SH-SY5Y (cell line): Measurements from ENCODE around the gene CROCC2.

Experiments used
- GATA2 ChIP-seq: IDR thresholded peaks from 2 replicates; pipeline ENCODE4 v1.6.1; 2011; ENCODE audit warnings: mild to moderate bottlenecking, low read depth, low read length
- GATA3 ChIP-seq: IDR thresholded peaks from 2 replicates; pipeline ENCODE4 v1.6.1; 2011; ENCODE audit warnings: low read depth, mild to moderate bottlenecking, low read length, moderate library complexity

DNA sequence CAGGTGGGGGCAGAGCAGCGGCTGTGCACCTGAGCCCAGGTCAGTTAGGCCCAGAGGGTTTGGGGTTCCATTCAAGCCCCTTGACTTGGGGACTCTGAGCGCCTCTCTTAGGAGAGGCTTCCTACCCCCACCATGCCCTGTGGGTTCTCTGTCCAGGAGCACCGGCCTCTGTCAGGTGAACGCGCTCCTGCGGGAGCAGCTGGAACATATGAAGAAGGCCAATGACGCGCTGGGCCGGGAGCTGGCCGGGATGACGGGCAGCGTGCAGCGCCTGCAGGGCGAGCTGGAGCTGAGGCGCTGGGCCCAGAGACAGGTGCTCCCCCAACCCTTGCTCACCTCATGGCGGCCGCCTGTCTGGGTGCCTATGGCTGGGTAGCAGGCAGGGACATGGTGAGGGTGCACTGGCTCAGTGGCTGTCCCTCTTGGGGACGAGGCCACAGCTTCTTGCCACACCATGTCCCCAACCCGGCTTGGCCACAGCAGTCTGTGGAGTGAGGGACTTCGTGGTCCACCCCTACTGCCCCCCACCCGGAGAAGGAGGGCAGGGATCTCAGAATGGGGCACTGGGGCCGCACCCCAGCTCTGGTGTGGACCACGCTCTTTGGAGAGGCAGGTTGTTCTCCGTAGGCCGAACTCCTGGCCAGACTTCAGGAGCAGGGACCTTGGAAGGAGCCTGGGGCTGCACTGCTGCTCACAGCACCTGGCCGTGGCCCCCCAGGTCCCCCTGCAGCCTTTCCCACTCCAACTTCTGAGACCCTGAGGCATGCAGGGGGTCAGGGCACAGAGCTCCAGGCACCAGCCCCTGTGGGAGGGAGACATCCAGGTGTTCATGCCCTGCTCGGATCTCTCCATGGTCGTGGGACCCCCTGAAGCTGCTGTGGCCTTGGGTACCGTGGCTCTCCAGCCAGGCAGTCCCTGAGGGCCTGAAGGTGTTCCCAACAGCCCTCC, 19.7 kb downstream of the CROCC2 start:
- TF ChIP-seq GATA2 (no peak), GATA3 (no peak)
